ENCODE data around the gene CD164. TPM values are rescaled to one million over a fixed set of nuclear protein-coding genes. Genes with fewer than 3 reads are reported as not detected.

CD164 gene
- total and polyA plus RNA-seq, 2 donors (not counting 3 experiments of a cell fraction or from before 2014, with no cell fraction given) = 116 to 172 TPM

DNA sequence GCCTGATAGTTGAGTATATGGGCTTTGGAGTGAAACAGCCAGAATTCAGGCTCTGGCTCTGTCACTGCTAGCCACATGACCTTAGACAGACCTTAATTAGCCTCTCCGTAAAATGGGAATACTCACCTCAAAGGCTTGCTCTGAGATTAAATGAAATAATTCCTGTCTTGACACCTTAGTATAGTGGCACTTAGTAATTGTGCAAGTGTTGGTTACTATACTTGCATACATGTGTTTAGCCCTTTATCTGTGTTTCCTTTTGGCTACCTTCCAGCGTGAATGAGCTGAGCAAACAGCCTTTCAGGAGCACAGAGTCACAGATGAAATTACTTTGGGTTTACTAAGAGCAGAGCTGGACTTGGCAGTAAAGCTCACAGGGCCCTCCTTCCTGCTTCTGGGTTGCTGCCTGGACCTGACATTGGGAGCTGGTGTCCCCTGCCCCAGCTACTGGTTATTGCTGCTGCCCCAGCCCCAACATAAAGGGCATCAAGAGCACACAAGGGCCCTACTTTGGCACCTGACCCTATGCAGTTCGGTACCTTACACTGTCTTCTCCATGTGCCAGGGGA lies 32.8 kb downstream of the CD164 start:
- Histone ChIP-seq H3K9ac (replicated peaks; ENCODE audit: extremely low read depth, insufficient read depth, low read length) (no peak overlapping the region), H3K9me1 (replicated peaks; ENCODE audit: control insufficient read depth, extremely low read depth, insufficient read depth, low read length) (no peaks in the 10 kb centered on the region), H3K27ac (ENCODE audit: insufficient read depth, low read depth, low read length) (no peak overlapping the region), H3K9me3 (replicated peaks; ENCODE audit: control insufficient read depth, insufficient read depth, low read length) (no peaks in the 10 kb centered on the region), H3K27me3 (ENCODE audit: control insufficient read depth in 2 of 2, insufficient read depth in 2 of 2, low read length in 2 of 2) (no peaks in the 10 kb centered on the region), H2AFZ (ENCODE audit: low read depth, low read length) (no peak overlapping the region), H3K4me2 (ENCODE audit: insufficient read depth, low read length) (no peak overlapping the region), H3K36me3 (ENCODE audit: control insufficient read depth in 2 of 2, extremely low read depth in 1 of 2, insufficient read depth in 2 of 2, low read length in 2 of 2) (peaks cover 0 to 3% of the 10 kb centered on the region in 2 experiments), H4K20me1 (replicated peaks; ENCODE audit: control insufficient read depth, extremely low read depth, insufficient read depth, low read length) (no peaks in the 10 kb centered on the region), H3K4me3 (replicated peaks in 1 of 3; ENCODE audit: insufficient read depth in 1 of 3, low read depth in 1 of 3, low read length in 3 of 3) (no peak overlapping the region), H3K79me2 (ENCODE audit: control insufficient read depth, insufficient read depth, low read length) (no peaks in the 10 kb centered on the region), H3K4me1 (ENCODE audit: control insufficient read depth, extremely low read depth, insufficient read depth, low read length) (no peaks in the 10 kb centered on the region)
- peak; percentile 55 for DNase-seq (ENCODE audit: low read depth, low spot score)
- dilution Hi-C loops (cut with MboI; ENCODE audit: extremely low pct_ligation_motif_present, low sequenced_read_pairs) = no loop called here
- intact Hi-C loops (cut with micrococcal nuclease) = no loop called here
- TF ChIP-seq EZH2 (IDR thresholded peaks at IDR 0.05; ENCODE audit: borderline replicate concordance, low read depth, low read length, severe bottlenecking) (no peak), POLR2AphosphoS5 (IDR thresholded peaks at IDR 0.05; ENCODE audit: insufficient read depth, low read depth, low read length) (no peak), MYC (IDR thresholded peaks at IDR 0.05; ENCODE audit: low read depth, low read length) (no peak), FOS (IDR thresholded peaks at IDR 0.05; ENCODE audit: borderline replicate concordance, insufficient read depth, low read length) (no peak), GATA2 (IDR thresholded peaks at IDR 0.05; ENCODE audit: insufficient read depth, insufficient read length, low read depth, low read length) (no peak), JUN (IDR thresholded peaks at IDR 0.05; ENCODE audit: borderline replicate concordance, insufficient read depth, insufficient read length, low read depth) (no peak), POLR2A (IDR thresholded peaks at IDR 0.05; ENCODE audit: low read depth, low read length) (no peak)
- TF ChIP-seq, protein P1, sequence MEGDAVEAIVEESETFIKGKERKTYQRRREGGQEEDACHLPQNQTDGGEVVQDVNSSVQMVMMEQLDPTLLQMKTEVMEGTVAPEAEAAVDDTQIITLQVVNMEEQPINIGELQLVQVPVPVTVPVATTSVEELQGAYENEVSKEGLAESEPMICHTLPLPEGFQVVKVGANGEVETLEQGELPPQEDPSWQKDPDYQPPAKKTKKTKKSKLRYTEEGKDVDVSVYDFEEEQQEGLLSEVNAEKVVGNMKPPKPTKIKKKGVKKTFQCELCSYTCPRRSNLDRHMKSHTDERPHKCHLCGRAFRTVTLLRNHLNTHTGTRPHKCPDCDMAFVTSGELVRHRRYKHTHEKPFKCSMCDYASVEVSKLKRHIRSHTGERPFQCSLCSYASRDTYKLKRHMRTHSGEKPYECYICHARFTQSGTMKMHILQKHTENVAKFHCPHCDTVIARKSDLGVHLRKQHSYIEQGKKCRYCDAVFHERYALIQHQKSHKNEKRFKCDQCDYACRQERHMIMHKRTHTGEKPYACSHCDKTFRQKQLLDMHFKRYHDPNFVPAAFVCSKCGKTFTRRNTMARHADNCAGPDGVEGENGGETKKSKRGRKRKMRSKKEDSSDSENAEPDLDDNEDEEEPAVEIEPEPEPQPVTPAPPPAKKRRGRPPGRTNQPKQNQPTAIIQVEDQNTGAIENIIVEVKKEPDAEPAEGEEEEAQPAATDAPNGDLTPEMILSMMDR (IDR thresholded peaks at IDR 0.05; ENCODE audit: extremely low read depth in 1 of 2, insufficient read depth in 1 of 2, low read depth in 1 of 2, low read length in 2 of 2) = no peak
- TF ChIP-seq, protein P2, sequence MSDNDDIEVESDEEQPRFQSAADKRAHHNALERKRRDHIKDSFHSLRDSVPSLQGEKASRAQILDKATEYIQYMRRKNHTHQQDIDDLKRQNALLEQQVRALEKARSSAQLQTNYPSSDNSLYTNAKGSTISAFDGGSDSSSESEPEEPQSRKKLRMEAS (IDR thresholded peaks at IDR 0.05; ENCODE audit: insufficient read depth, insufficient read length) = no peak
- no TSS peak for BruUV-seq (replicated peaks)
- ChIA-PET CTCF (interaction anchor here (3.4 kb wide), 1 partner anchor 162 kb away, joined by 11 read pairs; no protein-coding TSS in a partner anchor), POLR2A (no interaction called here)
- peak; percentile 8 for FAIRE-seq

Data from endothelial cell of umbilical vein (primary cell).